Ramos (cell line): ENCODE measurements around the gene GDF11.

Experiments used
- in situ Hi-C: fragments of 300-500 bp; cut with MboI; formaldehyde crosslinking; loops from one replicate; pipeline ENCODE4 v1.14.3; 2022; ENCODE audit warnings: low sequenced_read_pairs; ENCODE audit not compliant: unreplicated experiment

GDF11 gene

GRCh38 chr12:55721601-55722213 is 21.2 kb upstream of the GDF11 start:
- in situ Hi-C loops: loop anchor here (5.0 kb wide), 1 partner anchor 64 kb away; no protein-coding TSS in a partner anchor

- in situ Hi-C loops: loop anchor here (5.0 kb wide), 1 partner anchor 66 kb away; no protein-coding TSS in a partner anchor
These were observed 20.0 kb upstream of the GDF11 start for GRCh38 chr12:55722948-55723347.

GRCh38 chr12:55723516-55724225 is 19.3 kb upstream of the GDF11 start:
- in situ Hi-C loops: loop anchor here (5.0 kb wide), 1 partner anchor 66 kb away; no protein-coding TSS in a partner anchor

GRCh38 chr12:55724226-55724939 is 18.5 kb upstream of the GDF11 start:
- in situ Hi-C loops: loop anchor here (5.0 kb wide), 1 partner anchor 67 kb away; no protein-coding TSS in a partner anchor

GRCh38 chr12:55724940-55725309 is 18.0 kb upstream of the GDF11 start:
- in situ Hi-C loops: loop anchor here (5.0 kb wide), 1 partner anchor 68 kb away; no protein-coding TSS in a partner anchor

GRCh38 chr12:55725556-55725955 is 17.4 kb upstream of the GDF11 start:
- in situ Hi-C loops: no loop called here

GRCh38 chr12:55726971-55727370 is 16.0 kb upstream of the GDF11 start:
- in situ Hi-C loops: no loop called here

GRCh38 chr12:55727643-55728185 is 15.2 kb upstream of the GDF11 start:
- in situ Hi-C loops: no loop called here

- in situ Hi-C loops: no loop called here
These were observed 14.6 kb upstream of the GDF11 start for GRCh38 chr12:55728186-55728938.

- in situ Hi-C loops: no loop called here
These were observed 13.7 kb upstream of the GDF11 start, which contains the start of gene CD63 for GRCh38 chr12:55728939-55729818. Gene CD63 (minus strand): TSS chr12:55729009. CDS start chr12:55728341, 668 bp downstream.

GRCh38 chr12:55729819-55730818 is 12.8 kb upstream of the GDF11 start:
- in situ Hi-C loops: loop anchor here (10.0 kb wide), 1 partner anchor 305 kb away; no protein-coding TSS in a partner anchor

- in situ Hi-C loops: loop anchor here (10.0 kb wide), 1 partner anchor 303 kb away; no protein-coding TSS in a partner anchor
These were observed 10.6 kb upstream of the GDF11 start for GRCh38 chr12:55732288-55732687.

- in situ Hi-C loops: loop anchor here (10.0 kb wide), 1 partner anchor 302 kb away; no protein-coding TSS in a partner anchor
These were observed 9.8 kb upstream of the GDF11 start for GRCh38 chr12:55733021-55733555.

GRCh38 chr12:55733858-55734257 is 9.1 kb upstream of the GDF11 start:
- in situ Hi-C loops: loop anchor here (10.0 kb wide), 1 partner anchor 301 kb away; no protein-coding TSS in a partner anchor

- in situ Hi-C loops: loop anchor here (10.0 kb wide), 1 partner anchor 300 kb away; no protein-coding TSS in a partner anchor
These were observed 8.3 kb upstream of the GDF11 start for GRCh38 chr12:55734595-55734994.

GRCh38 chr12:55736076-55736475 is 6.8 kb upstream of the GDF11 start:
- in situ Hi-C loops: loop anchor here (10.0 kb wide), 1 partner anchor 299 kb away; no protein-coding TSS in a partner anchor
